Activated T-cell treated with anti-CD3 and anti-CD28 coated beads for 4 hours (primary cell): Measurements from ENCODE around the gene LMLN.
"Not testable (repeated sequence)": the region's sequence is repeated elsewhere in the genome, so short reads cannot be mapped to it uniquely, and the experiment has no call there.

ENCODE experiments used
- DNase-seq: peaks from one replicate; pipeline ENCODE4 v3.0.0-alpha.2; 2020

LMLN gene

GRCh38 chr3:197959891-197960693 is at the start of gene LMLN:
LMLN (plus strand) TSS chr3:197960217; CDS start chr3:197960246, 29 bp downstream.
- DNase-seq = peak; percentile 91

- DNase-seq = no peak
These were observed 47.1 kb upstream of the LMLN start for GRCh38 chr3:197912741-197913476.

- no peak for DNase-seq
These were observed 46.2 kb upstream of the LMLN start for GRCh38 chr3:197913641-197914380.

- not testable (repeated sequence) for DNase-seq
These were observed 38.4 kb upstream of the LMLN start for GRCh38 chr3:197921429-197922275.

GRCh38 chr3:197926418-197926817 is 33.6 kb upstream of the LMLN start:
- no peak for DNase-seq

- not testable (repeated sequence) for DNase-seq
These were observed 32.4 kb upstream of the LMLN start for GRCh38 chr3:197927578-197927977.

GRCh38 chr3:197936819-197937384 is 23.1 kb upstream of the LMLN start:
- DNase-seq = no peak

- no peak for DNase-seq
These were observed 19.2 kb upstream of the LMLN start for GRCh38 chr3:197940745-197941384.

- no peak for DNase-seq
These were observed 17.0 kb upstream of the LMLN start for GRCh38 chr3:197942956-197943556.

GRCh38 chr3:197949191-197949777 is 10.7 kb upstream of the LMLN start:
- no peak for DNase-seq

- peak; percentile 82 for DNase-seq
These were observed 10.0 kb upstream of the LMLN start, which contains the start of gene RPL35A for GRCh38 chr3:197949778-197950676. RPL35A (plus strand) TSS chr3:197950190; CDS start chr3:197950968, 778 bp downstream.

- DNase-seq = no peak
These were observed 9.3 kb upstream of the LMLN start for GRCh38 chr3:197950677-197951061.

- no peak for DNase-seq
These were observed 8.5 kb upstream of the LMLN start for GRCh38 chr3:197951392-197951990.

GRCh38 chr3:197952440-197952839 is 7.6 kb upstream of the LMLN start:
- DNase-seq = no peak

GRCh38 chr3:197953325-197953724 is 6.7 kb upstream of the LMLN start:
- no peak for DNase-seq

GRCh38 chr3:197953881-197954280 is 6.1 kb upstream of the LMLN start:
- no peak for DNase-seq

GRCh38 chr3:197955892-197956477 is 4.0 kb upstream of the LMLN start:
- DNase-seq = no peak

GRCh38 chr3:197956626-197956988 is 3.4 kb upstream of the LMLN start:
- no peak for DNase-seq

- DNase-seq = no peak
These were observed 2.3 kb upstream of the LMLN start for GRCh38 chr3:197957790-197958133.
